Neural progenitor cell (in vitro differentiated cells): ENCODE data around the gene RASGRP1.

ENCODE experiments used
- CTCF ChIP-seq: fragments of 200-600 bp; sonication (generic); IDR thresholded peaks from 2 replicates; pipeline ENCODE4 v1.5.1; 2017; ENCODE audit warnings: antibody characterized with exemption, mild to moderate bottlenecking
- EZH2 ChIP-seq: fragments of 200-600 bp; sonication (generic); IDR thresholded peaks from 2 replicates; pipeline ENCODE4 v1.6.1; 2017; ENCODE audit warnings: antibody characterized with exemption, mild to moderate bottlenecking, moderate library complexity
- EZH2phosphoT487 ChIP-seq: fragments of 200-600 bp; sonication (generic); IDR thresholded peaks from 2 replicates; pipeline ENCODE4 v1.6.1; 2017; ENCODE audit warnings: antibody characterized with exemption

- TF ChIP-seq CTCF (no peak), EZH2 (no peak), EZH2phosphoT487 (no peak)
These were observed 40.5 kb downstream of the RASGRP1 start for GRCh38 chr15:38524156-38524555.
